HUES64 (cell line): ENCODE results near the gene PSD4. TPM values are rescaled to one million over a fixed set of nuclear protein-coding genes. Genes with fewer than 3 reads are reported as not detected.

Experiments
- H3K27ac ChIP-seq: 2 replicates; pipeline ENCODE4 v1.7.0; 2013; ENCODE audit warnings: low read depth, low read length, inconsistent platforms
- H3K27me3 ChIP-seq: 2 replicates; pipeline ENCODE4 v1.6.1; 2013; ENCODE audit warnings: mild to moderate bottlenecking, low read length; ENCODE audit not compliant: insufficient read depth
- H3K36me3 ChIP-seq: 2 replicates; pipeline ENCODE4 v1.6.1; 2013; ENCODE audit warnings: mild to moderate bottlenecking, low read length; ENCODE audit not compliant: insufficient read depth
- H3K4me1 ChIP-seq: 2 replicates; pipeline ENCODE4 v1.6.1; 2013; ENCODE audit warnings: mild to moderate bottlenecking, low read length, moderate library complexity; ENCODE audit not compliant: insufficient read depth
- H3K4me3 ChIP-seq: 2 replicates; pipeline ENCODE4 v1.5.1; 2013; ENCODE audit warnings: mild to moderate bottlenecking, low read length, moderate library complexity
- H3K9ac ChIP-seq: 2 replicates; pipeline ENCODE4 v1.6.1; 2013; ENCODE audit warnings: mild to moderate bottlenecking, low read depth, low read length
- H3K9me3 ChIP-seq: 2 replicates; pipeline ENCODE4 v1.6.1; 2013; ENCODE audit warnings: low read depth, low read length; ENCODE audit not compliant: insufficient read depth
- WGBS: fragments of 150-250, 120-280 bp; methylation state at CpG from one replicate; pipeline ENCODE4 v1.1.7; 2013; ENCODE audit warnings: missing lambda C conversion rate; 5-methylcytosine and 5-hydroxymethylcytosine counted together
- polyA plus RNA-seq, 2 experiments: library from polyadenylated mRNA; stranded (reverse); fragments of 50-300 nt; gene quantifications; one replicate each; pipeline ENCODE4 v1.2.3, GENCODE V29; 2013

The PSD4 gene
- 0.90 TPM for polyA plus RNA-seq (2013, experiment 1 of 2)
- 1.3 TPM for polyA plus RNA-seq (2013, experiment 2 of 2)

GRCh38 chr2:113173542-113174375 is at the start of gene PSD4:
TSS of gene PSD4 (plus strand) at chr2:113173971. CDS start at chr2:113182457, 8,486 bp downstream.
- H3K27ac ChIP-seq, result no peak within 1 kb of the TSS
- H3K36me3 ChIP-seq, result no peaks in the 10 kb centered on the region
- H3K27me3 ChIP-seq, result no peaks in the 10 kb centered on the region
- H3K9me3 ChIP-seq, result no peaks in the 10 kb centered on the region
- H3K9ac ChIP-seq, result no peak within 1 kb of the TSS
- peaks cover 6% of the 10 kb centered on the region; the same call in 1 of the 2 replicates for H3K4me1 ChIP-seq
- WGBS, result 73% methylated on average over 14 of the region's 14 CpGs
- H3K4me3 ChIP-seq, result no peak within 1 kb of the TSS

GRCh38 chr2:113124181-113124961 is 49.4 kb upstream of the PSD4 start:
- H3K4me1 ChIP-seq, result no peaks in the 10 kb centered on the region
- no peak overlapping the region for H3K4me3 ChIP-seq
- no peaks in the 10 kb centered on the region for H3K36me3 ChIP-seq
- H3K27ac ChIP-seq, result no peak overlapping the region
- H3K9me3 ChIP-seq, result no peaks in the 10 kb centered on the region
- H3K9ac ChIP-seq, result no peak overlapping the region
- WGBS, result 91% methylated on average over 11 of the region's 12 CpGs
- peaks cover 8% of the 10 kb centered on the region; the same call in 1 of the 2 replicates for H3K27me3 ChIP-seq

- Histone ChIP-seq H3K4me3 (no peak overlapping the region), H3K27ac (no peak overlapping the region), H3K9ac (no peak overlapping the region), H3K9me3 (no peaks in the 10 kb centered on the region), H3K36me3 (no peaks in the 10 kb centered on the region), H3K4me1 (no peaks in the 10 kb centered on the region), H3K27me3 (peaks cover 8% of the 10 kb centered on the region; the same call in 1 of the 2 replicates)
- 92% methylated on average over 6 of the region's 6 CpGs for WGBS
Observed at GRCh38 chr2:113124984-113125855, 48.6 kb upstream of the PSD4 start.

- Histone ChIP-seq H3K27me3 (no peaks in the 10 kb centered on the region), H3K9ac (no peak within 1 kb of the TSS), H3K27ac (no peak within 1 kb of the TSS), H3K4me1 (no peaks in the 10 kb centered on the region), H3K36me3 (no peaks in the 10 kb centered on the region), H3K9me3 (no peaks in the 10 kb centered on the region), H3K4me3 (no peak within 1 kb of the TSS)
- WGBS, result 92% methylated on average over 16 of the region's 16 CpGs
Observed at GRCh38 chr2:113126845-113127645, 46.7 kb upstream of the PSD4 start, which contains the start of gene IL1RN. TSS of gene IL1RN (plus strand) at chr2:113127598. CDS start at chr2:113127625, 27 bp downstream.

GRCh38 chr2:113127646-113128570 is 45.9 kb upstream of the PSD4 start:
- H3K36me3 ChIP-seq, result no peaks in the 10 kb centered on the region
- H3K9me3 ChIP-seq, result no peaks in the 10 kb centered on the region
- no peak overlapping the region for H3K27ac ChIP-seq
- no peak overlapping the region for H3K9ac ChIP-seq
- no peak overlapping the region for H3K4me3 ChIP-seq
- 86% methylated on average over 15 of the region's 15 CpGs for WGBS
- H3K4me1 ChIP-seq, result no peaks in the 10 kb centered on the region
- H3K27me3 ChIP-seq, result no peaks in the 10 kb centered on the region

- Histone ChIP-seq H3K4me3 (no peak overlapping the region), H3K9ac (no peak overlapping the region), H3K27ac (no peak overlapping the region), H3K27me3 (no peaks in the 10 kb centered on the region), H3K9me3 (no peaks in the 10 kb centered on the region), H3K4me1 (no peaks in the 10 kb centered on the region), H3K36me3 (no peaks in the 10 kb centered on the region)
- WGBS, result 68% methylated on average over 2 of the region's 2 CpGs
Observed at GRCh38 chr2:113129519-113130078, 44.2 kb upstream of the PSD4 start.

GRCh38 chr2:113131352-113132185 is 42.2 kb upstream of the PSD4 start:
- H3K27me3 ChIP-seq, result no peaks in the 10 kb centered on the region
- H3K4me3 ChIP-seq, result no peak overlapping the region
- no peaks in the 10 kb centered on the region for H3K4me1 ChIP-seq
- H3K36me3 ChIP-seq, result no peaks in the 10 kb centered on the region
- H3K9me3 ChIP-seq, result no peaks in the 10 kb centered on the region
- H3K27ac ChIP-seq, result no peak overlapping the region
- 87% methylated on average over 7 of the region's 7 CpGs for WGBS
- H3K9ac ChIP-seq, result no peak overlapping the region

- H3K4me1 ChIP-seq, result no peaks in the 10 kb centered on the region
Observed at GRCh38 chr2:113132414-113133021, 41.3 kb upstream of the PSD4 start.

More at GRCh38 chr2:113132414-113133021, 41.3 kb upstream of the PSD4 start:
- Histone ChIP-seq H3K4me3 (no peak overlapping the region), H3K9ac (no peak overlapping the region), H3K27me3 (no peaks in the 10 kb centered on the region), H3K27ac (no peak overlapping the region), H3K9me3 (no peaks in the 10 kb centered on the region), H3K36me3 (no peaks in the 10 kb centered on the region)
- WGBS, result 94% methylated on average over 14 of the region's 17 CpGs
